ENCODE measurements around the gene ZNF771. TPM values are rescaled to one million over a fixed set of nuclear protein-coding genes. Genes with fewer than 3 reads are reported as not detected.
"Not testable (repeated sequence)": the region's sequence is repeated elsewhere in the genome, so short reads cannot be mapped to it uniquely, and the experiment has no call there.

ZNF771 gene
- total RNA-seq, 4 donors from 2014 or later = 35.8 to 48.2 (median 43.0) TPM

DNA sequence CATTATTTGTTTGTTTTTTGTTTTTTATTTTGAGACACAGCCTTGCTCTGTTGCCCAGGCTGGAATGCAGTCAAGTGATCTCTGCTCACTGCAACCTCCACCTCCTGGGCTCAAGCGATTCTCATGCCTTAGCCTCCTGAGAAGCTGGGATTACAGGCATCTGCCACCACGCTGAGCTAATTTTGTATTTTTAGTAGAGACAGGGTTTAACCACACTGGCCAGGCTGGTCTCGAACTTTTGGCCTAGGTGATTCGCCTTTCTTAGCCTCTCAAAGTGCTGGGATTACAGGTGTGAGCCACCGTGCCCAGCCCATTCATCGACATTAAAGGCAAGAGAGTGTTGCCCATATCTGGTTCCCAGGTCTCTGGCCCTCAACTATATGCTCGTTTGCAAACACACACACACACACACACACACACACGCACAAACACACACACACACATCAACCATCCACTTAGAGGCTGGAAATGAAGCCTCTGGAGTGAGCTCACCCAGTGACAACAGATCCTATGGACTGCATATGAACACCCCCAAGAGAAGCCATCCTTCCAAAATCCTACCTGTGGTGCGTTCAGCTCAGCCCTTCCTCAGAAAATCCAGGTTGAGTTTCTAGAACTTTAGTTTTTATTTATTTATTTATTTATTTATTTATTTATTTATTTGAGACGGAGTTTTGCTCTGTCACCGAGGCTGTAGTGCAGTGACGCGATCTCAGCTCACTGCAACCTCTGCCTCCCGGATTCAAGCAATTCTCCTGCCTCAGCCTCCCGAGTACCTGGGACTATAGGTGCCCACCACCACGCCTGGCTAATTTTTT, 50.5 kb downstream of the ZNF771 start:
- H3K27ac ChIP-seq = no peak overlapping the region
- no peaks in the 10 kb centered on the region for H3K9me3 ChIP-seq
- H3K4me1 ChIP-seq = no peaks in the 10 kb centered on the region
- WGBS, 2 donors = 92 to 93% methylated on average over 16 of the region's 16 CpGs
- TF ChIP-seq, protein P1, sequence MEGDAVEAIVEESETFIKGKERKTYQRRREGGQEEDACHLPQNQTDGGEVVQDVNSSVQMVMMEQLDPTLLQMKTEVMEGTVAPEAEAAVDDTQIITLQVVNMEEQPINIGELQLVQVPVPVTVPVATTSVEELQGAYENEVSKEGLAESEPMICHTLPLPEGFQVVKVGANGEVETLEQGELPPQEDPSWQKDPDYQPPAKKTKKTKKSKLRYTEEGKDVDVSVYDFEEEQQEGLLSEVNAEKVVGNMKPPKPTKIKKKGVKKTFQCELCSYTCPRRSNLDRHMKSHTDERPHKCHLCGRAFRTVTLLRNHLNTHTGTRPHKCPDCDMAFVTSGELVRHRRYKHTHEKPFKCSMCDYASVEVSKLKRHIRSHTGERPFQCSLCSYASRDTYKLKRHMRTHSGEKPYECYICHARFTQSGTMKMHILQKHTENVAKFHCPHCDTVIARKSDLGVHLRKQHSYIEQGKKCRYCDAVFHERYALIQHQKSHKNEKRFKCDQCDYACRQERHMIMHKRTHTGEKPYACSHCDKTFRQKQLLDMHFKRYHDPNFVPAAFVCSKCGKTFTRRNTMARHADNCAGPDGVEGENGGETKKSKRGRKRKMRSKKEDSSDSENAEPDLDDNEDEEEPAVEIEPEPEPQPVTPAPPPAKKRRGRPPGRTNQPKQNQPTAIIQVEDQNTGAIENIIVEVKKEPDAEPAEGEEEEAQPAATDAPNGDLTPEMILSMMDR (IDR thresholded peaks at IDR 0.05) = no peak
- TF ChIP-seq POLR2A (IDR thresholded peaks at IDR 0.05) (no peak), EP300 (IDR thresholded peaks at IDR 0.05) (no peak)
- no peak overlapping the region for H3K4me3 ChIP-seq
- no peaks in the 10 kb centered on the region for H3K36me3 ChIP-seq
- no peak for DNase-seq (ENCODE audit: low spot score in 2 of 2)
- no peaks in the 10 kb centered on the region for H3K27me3 ChIP-seq

DNA sequence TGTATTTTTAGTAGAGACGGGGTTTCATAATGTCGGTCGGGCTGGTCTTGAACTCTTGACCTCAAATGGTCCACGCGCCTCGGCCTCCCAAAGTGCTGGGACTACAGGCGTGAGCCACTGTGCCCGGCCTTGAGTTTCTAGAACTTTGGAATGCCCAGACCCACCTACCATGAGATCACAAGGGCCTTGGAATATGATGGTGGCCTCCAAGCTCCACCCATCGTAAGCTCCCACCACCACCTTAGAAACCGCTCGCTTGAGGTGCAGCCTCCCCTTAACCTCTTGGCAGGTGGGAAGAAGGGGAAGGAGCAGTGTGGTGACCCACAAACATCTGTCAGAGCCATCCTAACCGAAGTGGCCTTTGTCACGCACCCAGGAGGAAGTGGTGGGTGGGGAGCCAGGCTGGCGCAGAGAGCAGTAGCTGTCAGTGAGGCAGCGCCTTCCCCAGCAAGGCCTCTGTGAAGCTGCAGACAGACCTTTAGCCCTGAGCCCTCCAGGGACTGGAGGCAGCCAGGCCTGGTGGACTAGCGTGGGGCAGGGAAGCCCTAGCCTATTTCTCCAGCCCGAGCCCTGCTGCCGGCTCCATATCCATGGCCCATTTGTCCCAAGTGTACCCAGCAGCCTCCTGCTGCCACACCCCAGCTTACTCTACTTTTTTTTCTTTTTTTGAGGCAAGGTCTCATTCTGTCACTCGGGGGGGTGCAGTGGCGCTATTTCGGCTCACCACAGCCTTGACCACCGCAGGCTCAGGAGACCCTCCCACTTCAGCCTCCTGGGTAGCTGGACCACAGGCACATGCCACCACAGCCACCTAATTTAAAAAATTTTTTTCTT, 51.4 kb downstream of the ZNF771 start:
- Histone ChIP-seq H3K4me1 (no peaks in the 10 kb centered on the region), H3K36me3 (no peaks in the 10 kb centered on the region), H3K9me3 (no peaks in the 10 kb centered on the region), H3K27me3 (no peaks in the 10 kb centered on the region), H3K4me3 (no peak overlapping the region), H3K27ac (peak overlapping the region in 1 of 4 donors; percentile 57)
- TF ChIP-seq EP300 (IDR thresholded peaks at IDR 0.05) (no peak), POLR2A (IDR thresholded peaks at IDR 0.05) (no peak)
- TF ChIP-seq, protein P1 (IDR thresholded peaks at IDR 0.05) = no peak
- 80 to 83% methylated on average over 22 of the region's 22 CpGs for WGBS, 2 donors
- no peak for DNase-seq (ENCODE audit: low spot score in 2 of 2)

DNA sequence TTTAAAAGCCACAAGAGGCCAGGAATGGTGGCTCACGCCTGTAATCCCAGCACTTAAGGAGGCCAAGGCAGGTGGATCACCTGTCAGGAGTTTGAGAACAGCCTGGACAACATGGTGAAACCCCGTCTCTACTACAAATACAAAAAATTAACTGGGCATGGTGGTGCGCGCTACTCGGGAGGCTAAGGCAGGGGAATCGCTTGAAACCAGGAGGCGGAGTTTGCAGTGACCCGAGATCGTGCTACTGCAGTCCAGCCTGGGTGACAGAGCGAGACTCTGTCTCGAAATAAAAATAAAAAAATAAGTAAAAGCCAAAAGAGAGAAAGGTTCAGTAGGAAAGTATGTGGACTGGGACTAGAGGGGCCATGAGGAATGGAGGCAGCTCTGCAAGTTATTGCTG, 52.0 kb downstream of the ZNF771 start:
- H3K4me1 ChIP-seq = no peaks in the 10 kb centered on the region
- WGBS, 2 donors = 75 to 76% methylated on average over 11 of the region's 11 CpGs
- H3K4me3 ChIP-seq = no peak overlapping the region
- TF ChIP-seq, protein P1 (IDR thresholded peaks at IDR 0.05) = no peak
- TF ChIP-seq POLR2A (IDR thresholded peaks at IDR 0.05) (no peak), EP300 (IDR thresholded peaks at IDR 0.05) (no peak)
- H3K27me3 ChIP-seq = no peaks in the 10 kb centered on the region
- DNase-seq (ENCODE audit: low spot score in 2 of 2) = no peak
- H3K9me3 ChIP-seq = no peaks in the 10 kb centered on the region
- no peak overlapping the region for H3K27ac ChIP-seq
- no peaks in the 10 kb centered on the region for H3K36me3 ChIP-seq

DNA sequence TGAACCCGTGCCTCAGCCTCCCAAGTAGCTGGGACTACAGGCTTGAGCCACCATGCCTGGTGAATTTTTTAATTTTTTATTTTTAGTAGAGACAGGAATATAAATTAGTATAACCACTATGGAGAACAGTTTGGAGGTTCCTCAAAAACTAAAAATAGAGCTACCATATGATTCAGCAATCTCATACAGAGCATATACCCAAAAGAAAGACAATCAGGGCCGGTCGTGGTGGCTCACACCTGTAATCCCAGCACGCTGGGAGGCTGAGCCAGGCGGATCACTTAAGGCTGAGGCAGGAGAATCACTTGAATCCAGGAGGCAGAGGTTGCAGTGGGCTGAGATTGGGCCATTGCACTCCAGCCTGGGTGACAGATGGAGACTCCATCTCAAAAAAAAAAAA, 54.0 kb downstream of the ZNF771 start:
- not testable (repeated sequence) for H3K9me3 ChIP-seq; DNase-seq (ENCODE audit: low spot score in 2 of 2); H3K27me3 ChIP-seq; H3K27ac ChIP-seq; H3K4me1 ChIP-seq; H3K4me3 ChIP-seq; H3K36me3 ChIP-seq
- 83 to 87% methylated on average over 5 of the region's 5 CpGs for WGBS, 2 donors

GRCh38 chr16:30464078-30464477, 56.7 kb downstream of the ZNF771 start:
- H3K4me1 ChIP-seq = no peaks in the 10 kb centered on the region
- H3K27me3 ChIP-seq = no peaks in the 10 kb centered on the region
- H3K9me3 ChIP-seq = no peaks in the 10 kb centered on the region
- H3K27ac ChIP-seq = no peak overlapping the region
- no peaks in the 10 kb centered on the region for H3K36me3 ChIP-seq
- TF ChIP-seq POLR2A (IDR thresholded peaks at IDR 0.05) (no peak), EP300 (IDR thresholded peaks at IDR 0.05) (no peak)
- TF ChIP-seq, protein P1 (IDR thresholded peaks at IDR 0.05) = no peak
- H3K4me3 ChIP-seq = no peak overlapping the region
- DNase-seq (ENCODE audit: low spot score in 2 of 2) = no peak
- WGBS, 2 donors = 80 to 88% methylated on average over 7 of the region's 7 CpGs

Small RNAs within 50 kb of the gene (small RNA-seq; reads per million reads assigned to genes)
- gene RF00019 (not detected), gene RF00406 (not detected)

Other genes starting within 250 kb of the ZNF771 start
- gene CORO1A, start 224.0 kb upstream of the ZNF771 start, total RNA-seq = 10 to 100 TPM; 35.0 to 66.9 (median 47.1) TPM
- 100 to 1,000 TPM; 218 to 491 (median 322) TPM for gene BOLA2B, start 213.9 kb upstream of the ZNF771 start, total RNA-seq
- 10 to 100 TPM; 45.7 to 68.7 (median 52.8) TPM for gene SLX1A, start 213.7 kb upstream of the ZNF771 start, total RNA-seq
- 10 to 100 TPM in 3 of 4 donors, 1 to 10 TPM in 1; 9.8 to 55.3 (median 32.9) TPM for gene SULT1A3, start 208.4 kb upstream of the ZNF771 start, total RNA-seq
- gene NPIPB13, start 159.1 kb upstream of the ZNF771 start, total RNA-seq = 1 to 10 TPM; 5.1 to 9.6 (median 7.4) TPM
- 10 to 100 TPM; 31.8 to 42.7 (median 36.1) TPM for gene CD2BP2, start 52.3 kb upstream of the ZNF771 start, total RNA-seq
- gene TBC1D10B, start 37.1 kb upstream of the ZNF771 start, total RNA-seq = 10 to 100 TPM; 25.6 to 52.2 (median 31.1) TPM
- gene MYL11, start 32.8 kb upstream of the ZNF771 start, total RNA-seq = not detected
- 1 to 10 TPM in 3 of 4 donors, not detected in 1; 1.4 to 4.8 (median 3.6) TPM for gene SEPTIN1, start 25.0 kb upstream of the ZNF771 start, total RNA-seq
- gene ZNF48, start 12.2 kb upstream of the ZNF771 start, total RNA-seq = 1 to 10 TPM; 5.5 to 7.5 (median 7.3) TPM
- gene DCTPP1, start 22.4 kb downstream of the ZNF771 start, total RNA-seq = 10 to 100 TPM; 12.1 to 20.7 (median 16.1) TPM
- gene SEPHS2, start 38.3 kb downstream of the ZNF771 start, total RNA-seq = 10 to 100 TPM; 26.2 to 36.5 (median 33.5) TPM
- 1 to 10 TPM; 2.4 to 8.8 (median 2.9) TPM for gene ITGAL, start 65.1 kb downstream of the ZNF771 start, total RNA-seq
- 10 to 100 TPM; 22.8 to 40.2 (median 31.8) TPM for gene ZNF768, start 119.0 kb downstream of the ZNF771 start, total RNA-seq
- 10 to 100 TPM; 17.4 to 22.2 (median 19.6) TPM for gene ZNF747, start 127.3 kb downstream of the ZNF771 start, total RNA-seq
- gene ZNF764, start 150.8 kb downstream of the ZNF771 start, total RNA-seq = 10 to 100 TPM; 12.5 to 16.7 (median 15.3) TPM
- 10 to 100 TPM; 15.7 to 28.6 (median 22.9) TPM for gene ZNF688, start 164.1 kb downstream of the ZNF771 start, total RNA-seq
- 10 to 100 TPM; 12.0 to 17.1 (median 14.9) TPM for gene ZNF785, start 178.1 kb downstream of the ZNF771 start, total RNA-seq
- gene ZNF689, start 202.8 kb downstream of the ZNF771 start, total RNA-seq = 10 to 100 TPM in 2 of 4 donors, 1 to 10 TPM in 2; 7.8 to 11.7 (median 10.0) TPM
- 10 to 100 TPM; 37.4 to 43.7 (median 40.1) TPM for gene PRR14, start 243.4 kb downstream of the ZNF771 start, total RNA-seq